Left ventricle myocardium inferior (tissue), 1 donor: Measurements from ENCODE around the gene ENAH. TPM values are rescaled to one million over a fixed set of nuclear protein-coding genes. Genes with fewer than 3 reads are reported as not detected.

Experiments used
- DNase-seq: peaks from one replicate; pipeline ENCODE4 v3.0.0-alpha.2; 2020
- H3K27ac ChIP-seq: fragments of 200-600 bp; replicated peaks from 2 replicates; pipeline ENCODE4 v1.8.0; 2021
- H3K27me3 ChIP-seq: fragments of 200-600 bp; 2 replicates; pipeline ENCODE4 v1.8.0; 2021; ENCODE audit warnings: low read depth
- H3K36me3 ChIP-seq: fragments of 200-600 bp; 2 replicates; pipeline ENCODE4 v1.8.0; 2021
- H3K4me1 ChIP-seq: fragments of 200-600 bp; 2 replicates; pipeline ENCODE4 v1.8.0; 2021
- H3K4me3 ChIP-seq: fragments of 200-600 bp; 2 replicates; pipeline ENCODE4 v1.8.0; 2021; ENCODE audit warnings: mild to moderate bottlenecking, moderate library complexity
- H3K9me3 ChIP-seq: fragments of 200-600 bp; replicated peaks from 2 replicates; pipeline ENCODE4 v1.8.0; 2021
- intact Hi-C: fragments of 100-400 bp; cut with micrococcal nuclease; formaldehyde crosslinking; loops from one replicate; pipeline ENCODE4 v1.11.0; 2022
- total RNA-seq: library from RNA; stranded (reverse); fragmentation: NEBNext Ultra II Directional; extraction: Animal tissue kit (Norgen Biotek cat#: 25700); gene quantifications from one replicate; pipeline ENCODE4 v1.2.1, GENCODE V29; 2021
- TF ChIP-seq, protein P1 (sequence below): fragments of 200-600 bp; IDR thresholded peaks from 2 replicates; pipeline ENCODE4 v1.8.0; 2021; ENCODE audit warnings: antibody characterized with exemption, mild to moderate bottlenecking, borderline replicate concordance
- donor health status: DM: no; HTN: yes; CAD: no; lungs with severe emphysema.

ENAH gene
- total RNA-seq, 1 donor from 2014 or later = 78.6 TPM

DNA sequence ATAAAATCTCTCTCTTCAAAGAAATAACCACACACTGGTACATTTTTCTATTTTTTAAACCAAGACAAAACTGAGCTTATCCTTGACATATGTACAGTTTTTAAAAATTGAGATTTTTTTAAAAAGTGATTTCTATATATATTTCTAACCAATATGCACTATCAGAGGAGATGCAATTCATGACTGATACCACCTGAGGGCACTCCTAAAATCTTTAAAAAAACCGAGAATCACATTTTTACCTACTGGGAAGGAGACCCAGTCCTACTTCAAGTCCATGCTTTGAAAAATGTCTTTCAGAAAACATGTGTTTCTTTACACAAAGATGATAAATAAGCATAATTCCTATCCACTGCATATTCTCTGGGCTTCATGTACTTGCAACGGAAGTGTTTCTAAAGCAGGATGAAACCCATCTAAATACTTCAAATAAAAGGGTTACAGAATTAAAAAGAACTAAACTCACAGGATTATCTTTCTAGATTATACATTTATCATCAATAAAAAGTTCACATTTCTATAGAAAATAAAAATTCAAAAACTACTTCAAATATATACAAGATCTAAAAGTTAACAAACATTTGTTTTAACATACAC, 98.6 kb downstream of the ENAH start:
- Histone ChIP-seq H3K36me3 (peaks cover 16% of the 10 kb centered on the region), H3K27me3 (no peaks in the 10 kb centered on the region), H3K9me3 (peaks cover 19% of the 10 kb centered on the region), H3K27ac (no peak overlapping the region), H3K4me3 (no peak overlapping the region), H3K4me1 (peaks cover 25% of the 10 kb centered on the region)
- intact Hi-C loops = no loop called here
- TF ChIP-seq, protein P1, sequence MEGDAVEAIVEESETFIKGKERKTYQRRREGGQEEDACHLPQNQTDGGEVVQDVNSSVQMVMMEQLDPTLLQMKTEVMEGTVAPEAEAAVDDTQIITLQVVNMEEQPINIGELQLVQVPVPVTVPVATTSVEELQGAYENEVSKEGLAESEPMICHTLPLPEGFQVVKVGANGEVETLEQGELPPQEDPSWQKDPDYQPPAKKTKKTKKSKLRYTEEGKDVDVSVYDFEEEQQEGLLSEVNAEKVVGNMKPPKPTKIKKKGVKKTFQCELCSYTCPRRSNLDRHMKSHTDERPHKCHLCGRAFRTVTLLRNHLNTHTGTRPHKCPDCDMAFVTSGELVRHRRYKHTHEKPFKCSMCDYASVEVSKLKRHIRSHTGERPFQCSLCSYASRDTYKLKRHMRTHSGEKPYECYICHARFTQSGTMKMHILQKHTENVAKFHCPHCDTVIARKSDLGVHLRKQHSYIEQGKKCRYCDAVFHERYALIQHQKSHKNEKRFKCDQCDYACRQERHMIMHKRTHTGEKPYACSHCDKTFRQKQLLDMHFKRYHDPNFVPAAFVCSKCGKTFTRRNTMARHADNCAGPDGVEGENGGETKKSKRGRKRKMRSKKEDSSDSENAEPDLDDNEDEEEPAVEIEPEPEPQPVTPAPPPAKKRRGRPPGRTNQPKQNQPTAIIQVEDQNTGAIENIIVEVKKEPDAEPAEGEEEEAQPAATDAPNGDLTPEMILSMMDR = peak; percentile 75
- DNase-seq = no peak

DNA sequence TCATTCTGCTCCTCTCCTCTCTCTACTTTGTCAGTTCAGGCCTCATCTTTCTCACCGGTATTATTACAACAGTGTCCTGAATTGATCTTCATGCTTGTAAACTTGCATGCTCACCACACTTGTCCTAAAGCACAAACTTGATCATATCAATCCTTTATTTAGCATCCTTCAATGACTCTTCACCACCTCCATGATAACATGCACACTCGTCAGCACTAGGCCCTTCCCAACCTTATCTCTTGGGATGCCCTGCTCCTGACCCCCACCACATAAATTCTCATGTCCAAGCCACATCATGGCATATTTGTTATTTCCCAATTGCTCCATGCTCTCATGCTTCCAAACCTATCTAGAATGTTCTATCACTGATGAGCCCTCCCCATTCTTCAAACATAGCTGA, 103.1 kb downstream of the ENAH start:
- no peak overlapping the region for H3K4me3 ChIP-seq
- TF ChIP-seq, protein P1 = no peak
- no peaks in the 10 kb centered on the region for H3K27me3 ChIP-seq
- no peak overlapping the region for H3K27ac ChIP-seq
- H3K36me3 ChIP-seq = no peaks in the 10 kb centered on the region
- intact Hi-C loops = no loop called here
- no peaks in the 10 kb centered on the region for H3K9me3 ChIP-seq
- DNase-seq = no peak
- H3K4me1 ChIP-seq = peaks cover 44% of the 10 kb centered on the region

DNA sequence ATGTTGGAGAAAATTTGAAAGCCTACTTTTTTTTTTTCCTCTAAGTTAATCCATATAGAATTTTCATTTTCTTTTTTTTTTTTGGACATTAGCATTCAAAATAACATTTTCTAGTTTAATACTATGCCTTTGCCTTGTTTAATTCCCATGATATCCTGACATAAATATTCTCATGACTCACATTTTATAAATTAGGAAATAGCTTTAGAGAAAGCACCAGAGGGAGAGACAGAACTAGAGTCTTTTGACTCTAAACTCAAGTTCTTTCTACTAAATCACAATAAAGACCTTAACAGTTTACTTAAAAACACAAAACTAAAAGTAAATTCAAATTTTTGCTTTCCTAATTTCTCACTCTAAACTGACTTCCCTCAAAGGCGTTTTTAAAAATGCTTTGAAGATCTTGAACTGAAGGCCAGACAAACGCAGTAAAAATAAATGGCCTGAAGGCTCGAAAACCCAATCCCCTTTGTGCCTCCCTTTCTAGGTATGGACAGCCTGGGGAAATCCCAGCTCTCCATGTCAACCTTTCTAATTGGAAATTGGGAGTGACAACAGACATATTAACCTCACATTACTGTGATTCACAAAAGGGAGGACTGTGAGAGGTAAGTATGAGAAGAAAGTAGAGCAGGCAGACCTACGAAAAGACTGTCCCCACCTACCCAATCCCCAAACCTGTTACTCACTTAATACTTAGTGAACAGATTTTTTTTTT, 104.6 kb downstream of the ENAH start:
- Histone ChIP-seq H3K9me3 (no peaks in the 10 kb centered on the region), H3K4me3 (no peak overlapping the region), H3K27me3 (no peaks in the 10 kb centered on the region), H3K36me3 (no peaks in the 10 kb centered on the region), H3K4me1 (peaks cover 57% of the 10 kb centered on the region), H3K27ac (no peak overlapping the region)
- no peak for DNase-seq
- TF ChIP-seq, protein P1 = no peak
- intact Hi-C loops = no loop called here

DNA sequence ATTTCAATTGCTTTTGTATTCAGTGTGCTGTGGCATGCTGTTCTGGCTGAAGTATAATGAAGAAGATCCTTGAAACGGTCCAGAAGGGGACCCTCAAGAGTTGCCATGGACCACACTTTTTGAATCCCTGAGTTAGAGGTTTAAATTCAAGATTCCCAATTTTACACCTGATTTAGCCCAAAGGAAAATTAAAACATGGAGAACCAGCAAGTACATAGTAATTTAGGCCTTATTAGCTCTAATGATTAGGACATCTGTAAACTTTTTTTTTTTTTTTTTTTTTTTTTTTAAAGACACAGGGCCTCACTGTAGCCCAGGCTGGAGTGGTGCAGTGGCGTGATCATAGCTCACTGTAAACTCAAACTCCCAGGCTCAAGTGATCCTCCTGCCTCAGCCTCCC, 107.3 kb downstream of the ENAH start:
- Histone ChIP-seq H3K36me3 (no peaks in the 10 kb centered on the region), H3K4me3 (no peak overlapping the region), H3K27ac (no peak overlapping the region), H3K27me3 (no peaks in the 10 kb centered on the region), H3K9me3 (no peaks in the 10 kb centered on the region), H3K4me1 (peaks cover 60% of the 10 kb centered on the region)
- intact Hi-C loops = no loop called here
- TF ChIP-seq, protein P1 = no peak
- no peak for DNase-seq

DNA sequence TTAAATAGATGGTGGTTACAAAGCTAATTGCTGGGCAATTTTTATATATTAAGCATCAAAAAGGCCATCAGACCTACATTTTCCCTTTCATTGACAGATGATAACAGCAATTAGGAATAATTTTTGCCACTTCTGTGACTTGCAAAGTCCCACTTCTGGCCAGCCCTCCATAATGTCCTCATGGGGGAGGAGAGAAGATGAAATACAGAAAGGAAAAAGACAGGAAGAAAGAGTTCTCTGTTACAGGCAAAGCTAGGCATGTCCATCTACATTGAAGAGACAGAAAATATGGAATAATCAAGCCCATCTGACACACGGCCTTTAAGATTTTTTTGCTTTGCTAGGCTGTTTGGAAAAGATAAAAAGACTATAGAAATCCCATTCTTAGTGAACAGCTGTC, 108.0 kb downstream of the ENAH start:
- H3K4me3 ChIP-seq = no peak overlapping the region
- no peaks in the 10 kb centered on the region for H3K9me3 ChIP-seq
- H3K27me3 ChIP-seq = no peaks in the 10 kb centered on the region
- peaks cover 60% of the 10 kb centered on the region for H3K4me1 ChIP-seq
- intact Hi-C loops = no loop called here
- no peak overlapping the region for H3K27ac ChIP-seq
- TF ChIP-seq, protein P1 = no peak
- H3K36me3 ChIP-seq = no peaks in the 10 kb centered on the region
- DNase-seq = no peak
